Esophagus muscularis mucosa (tissue), 4 donors: ENCODE results near the gene EPN1. TPM values are rescaled to one million over a fixed set of nuclear protein-coding genes. Genes with fewer than 3 reads are reported as not detected.

ENCODE experiments used
- DNase-seq: peaks from one replicate; pipeline ENCODE4 v3.0.0-alpha.2; 2017; ENCODE audit errors: extremely low spot score
- H3K27ac ChIP-seq, 4 donors: fragments of 200-600 bp; sonication (generic); replicated peaks in 1 of 4; 1 replicate in 3 of 4; 2 replicates in 1 of 4; pipeline ENCODE4 v1.5.1; 2016 to 2019; ENCODE audit warnings: mild to moderate bottlenecking in 1 of 4
- H3K27me3 ChIP-seq, 4 donors: fragments of 200-600 bp; sonication (generic); one replicate each; pipeline versions ENCODE4 v1.5.1 to v1.6.0; 2016 to 2019
- H3K36me3 ChIP-seq, 4 donors: fragments of 200-600 bp; sonication (generic); one replicate each; pipeline ENCODE4 v1.5.1; 2016 to 2019
- H3K4me1 ChIP-seq, 4 donors: fragments of 200-600 bp; sonication (generic); one replicate each; pipeline ENCODE4 v1.5.1; 2016 to 2019
- H3K4me3 ChIP-seq, 4 donors: fragments of 200-600 bp; sonication (generic); 1 replicate in 2 of 4; 2 replicates in 2 of 4; pipeline ENCODE4 v1.5.1; 2016 to 2019; ENCODE audit warnings: mild to moderate bottlenecking in 4 of 4, moderate library complexity in 1 of 4
- H3K9me3 ChIP-seq, 4 donors: fragments of 200-600 bp; sonication (generic); 1 replicate in 3 of 4; 2 replicates in 1 of 4; pipeline ENCODE4 v1.5.1; 2016 to 2019
- CTCF ChIP-seq, 3 experiments: fragments of 200-600 bp in 2 of 3; fragments of 450-650 bp in 1 of 3; sonication (generic) in 2 of 3; IDR thresholded peaks; one replicate each; pipeline ENCODE4 v1.5.1; 2017 to 2019; ENCODE audit warnings: antibody characterized with exemption in 3 of 3, mild to moderate bottlenecking in 2 of 3, moderate library complexity in 1 of 3
- EP300 ChIP-seq: sonication (generic); formaldehyde crosslinking; IDR thresholded peaks from one replicate; pipeline ENCODE4 v1.6.1; 2017; ENCODE audit warnings: antibody characterized with exemption
- POLR2A ChIP-seq: fragments of 450-650 bp; IDR thresholded peaks from one replicate; pipeline ENCODE4 v1.6.1; 2017; ENCODE audit warnings: antibody characterized with exemption, moderate library complexity, mild to moderate bottlenecking, low read depth
- POLR2AphosphoS5 ChIP-seq, 2 donors: sonication (generic); formaldehyde crosslinking; IDR thresholded peaks; one replicate each; pipeline ENCODE4 v1.6.1; 2017; ENCODE audit warnings: antibody characterized with exemption in 2 of 2
- WGBS: methylation state at CpG from one replicate; pipeline ENCODE4 v1.1.5; 2018; 5-methylcytosine and 5-hydroxymethylcytosine counted together
- intact Hi-C: fragments of 100-400 bp; cut with DNase I; formaldehyde crosslinking; loops from one replicate; pipeline ENCODE4 v1.15.1; 2023
- total RNA-seq, 4 donors: library from RNA; depleted of rRNA; stranded (reverse); fragments of >200 nt; gene quantifications; one replicate each; pipeline versions ENCODE4 v1.1.0 to v1.2.1, GENCODE V29; 2016

EPN1 gene
- total RNA-seq, 4 donors from 2014 or later = 30.7 to 176 (median 104) TPM

- peaks cover 68 to 88% (median 83%) of the 10 kb centered on the region in 4 donors for H3K4me1 ChIP-seq
- no peak overlapping the region for H3K4me3 ChIP-seq
- no peaks in the 10 kb centered on the region for H3K27me3 ChIP-seq
- H3K36me3 ChIP-seq = peaks cover 0 to 12% (median 1%) of the 10 kb centered on the region in 4 donors
- TF ChIP-seq EP300 (no peak), CTCF (IDR thresholded peaks at IDR 0.05) (peak in 2 of 3 experiments; percentile 7 to 47)
- 83% methylated on average over 6 of the region's 6 CpGs for WGBS
- peak overlapping the region in 3 of 4 donors; percentile 94 to 97 (median 94) for H3K27ac ChIP-seq
- H3K9me3 ChIP-seq = no peaks in the 10 kb centered on the region
- intact Hi-C loops = no loop called here
- DNase-seq = no peak
These were observed 36.1 kb upstream of the EPN1 start for GRCh38 chr19:55638864-55639359.

GRCh38 chr19:55640043-55640576 lies 34.9 kb upstream of the EPN1 start:
- peaks cover 71 to 94% (median 88%) of the 10 kb centered on the region in 4 donors for H3K4me1 ChIP-seq

GRCh38 chr19:55640577-55641425 lies 34.2 kb upstream of the EPN1 start, which contains the start of gene ZNF580:
Gene ZNF580, plus strand, starts transcription at chr19:55641002. Its CDS starts 1,507 bp downstream, at chr19:55642509.
- Histone ChIP-seq H3K27ac (peak within 1 kb of the TSS; percentile 94 to 97 (median 94)), H3K9me3 (no peaks in the 10 kb centered on the region), H3K4me1 (peaks cover 68 to 92% (median 89%) of the 10 kb centered on the region in 4 donors), H3K4me3 (peak within 1 kb of the TSS; percentile 74 to 91 (median 87)), H3K36me3 (peaks cover 0 to 26% (median 14%) of the 10 kb centered on the region in 4 donors), H3K27me3 (no peaks in the 10 kb centered on the region)
- intact Hi-C loops = no loop called here
- TF ChIP-seq EP300 (no peak), POLR2AphosphoS5 (IDR thresholded peaks at IDR 0.05) (peak; percentile 38 to 40)
- WGBS = 1% methylated on average over 34 of the region's 89 CpGs
- DNase-seq = no peak

More at GRCh38 chr19:55640043-55640576, 34.9 kb upstream of the EPN1 start:
- peak overlapping the region; percentile 74 to 91 (median 87) for H3K4me3 ChIP-seq
- 0% methylated on average over 2 of the region's 38 CpGs for WGBS
- H3K27ac ChIP-seq = peak overlapping the region; percentile 94 to 97 (median 94)
- H3K9me3 ChIP-seq = no peaks in the 10 kb centered on the region
- no peaks in the 10 kb centered on the region for H3K27me3 ChIP-seq
- DNase-seq = no peak
- intact Hi-C loops = no loop called here
- TF ChIP-seq POLR2A = no peak
- TF ChIP-seq EP300 = no peak
- peak in 1 of 2 donors; percentile 47 for TF ChIP-seq POLR2AphosphoS5 (IDR thresholded peaks at IDR 0.05)
- TF ChIP-seq CTCF (IDR thresholded peaks at IDR 0.05) = peak; percentile 35 to 58 (median 55)
- peaks cover 0 to 19% (median 9%) of the 10 kb centered on the region in 4 donors for H3K36me3 ChIP-seq

GRCh38 chr19:55641426-55642152 lies 33.4 kb upstream of the EPN1 start:
- Histone ChIP-seq H3K27me3 (no peaks in the 10 kb centered on the region), H3K27ac (peak overlapping the region; percentile 94 to 97 (median 94)), H3K4me1 (peaks cover 60 to 85% (median 83%) of the 10 kb centered on the region in 4 donors), H3K9me3 (no peaks in the 10 kb centered on the region), H3K36me3 (peaks cover 0 to 30% (median 14%) of the 10 kb centered on the region in 4 donors), H3K4me3 (peak overlapping the region; percentile 74 to 91 (median 87))
- no peak for TF ChIP-seq POLR2A
- no peak for TF ChIP-seq CTCF (IDR thresholded peaks at IDR 0.05)
- no peak for TF ChIP-seq POLR2AphosphoS5 (IDR thresholded peaks at IDR 0.05)
- no peak for TF ChIP-seq EP300
- intact Hi-C loops = no loop called here
- WGBS = 2% methylated on average over 25 of the region's 25 CpGs
- DNase-seq = no peak
